Peyer's patch (tissue), 4 donors: ENCODE results near the gene CELF4. TPM values are rescaled to one million over a fixed set of nuclear protein-coding genes. Genes with fewer than 3 reads are reported as not detected.

Experiments
- DNase-seq, 3 donors: peaks; one replicate each; pipeline ENCODE4 v3.0.0-alpha.2; 2017 to 2019
- H3K27ac ChIP-seq, 4 donors: fragments of 200-600 bp; sonication (generic); one replicate each; pipeline ENCODE4 v1.5.1; 2016 to 2019
- H3K27me3 ChIP-seq, 2 donors: fragments of 200-600 bp; sonication (generic); one replicate each; pipeline ENCODE4 v1.5.1; 2019
- H3K36me3 ChIP-seq, 3 donors: fragments of 200-600 bp; sonication (generic); one replicate each; pipeline ENCODE4 v1.5.1; 2016 to 2019
- H3K4me1 ChIP-seq, 4 donors: fragments of 200-600 bp; sonication (generic); one replicate each; pipeline ENCODE4 v1.5.1; 2016 to 2019
- H3K4me3 ChIP-seq, 4 donors: fragments of 200-600 bp; sonication (generic); 1 replicate in 3 of 4; 2 replicates in 1 of 4; pipeline ENCODE4 v1.5.1; 2016 to 2019; ENCODE audit warnings: mild to moderate bottlenecking in 1 of 4
- H3K9me3 ChIP-seq, 4 donors: fragments of 200-600 bp; sonication (generic); one replicate each; pipeline ENCODE4 v1.5.1; 2016 to 2019; ENCODE audit warnings: mild to moderate bottlenecking in 1 of 4
- POLR2A ChIP-seq, 2 donors: fragments of 450-650 bp; IDR thresholded peaks; one replicate each; pipeline ENCODE4 v1.5.1; 2017; ENCODE audit warnings: antibody characterized with exemption in 2 of 2, mild to moderate bottlenecking in 2 of 2, moderate library complexity in 2 of 2
- total RNA-seq, 4 donors: library from RNA; depleted of rRNA; stranded (reverse); fragments of >200 nt; gene quantifications; one replicate each; pipeline ENCODE4 v1.1.0, GENCODE V29; 2016
- TF ChIP-seq, protein P1 (sequence below), 6 experiments: fragments of 450-650 bp in 4 of 6; fragments of 200-600 bp in 2 of 6; sonication (generic) in 1 of 6; IDR thresholded peaks; one replicate each; pipeline ENCODE4 v1.5.1; 2017 to 2019; ENCODE audit warnings: antibody characterized with exemption in 6 of 6, mild to moderate bottlenecking in 3 of 6, moderate library complexity in 1 of 6

The CELF4 gene
- total RNA-seq, 4 donors from 2014 or later: 0.35 to 4.8 TPM; not detected in 2

DNA sequence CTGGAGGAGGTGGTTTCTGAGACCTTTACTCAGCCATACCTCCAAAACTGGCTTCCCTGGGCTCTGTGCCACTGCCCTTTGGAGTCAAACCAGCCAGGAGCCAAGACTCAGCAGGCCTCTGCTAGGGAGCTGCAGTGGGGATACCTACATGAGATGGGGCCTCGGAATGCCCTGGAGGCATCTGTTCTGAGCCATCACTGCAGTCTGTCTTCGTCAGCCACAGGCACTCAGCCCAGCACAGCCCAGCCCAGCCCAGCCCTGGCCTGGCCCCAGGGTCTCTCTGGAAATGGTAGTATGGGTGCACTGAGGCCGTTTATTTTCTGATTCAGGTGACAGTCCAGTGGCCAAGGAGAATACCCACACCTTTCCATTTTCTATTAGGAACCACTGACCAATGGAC, 209.8 kb downstream of the CELF4 start:
- no peak for DNase-seq
- no peaks in the 10 kb centered on the region for H3K9me3 ChIP-seq
- no peaks in the 10 kb centered on the region for H3K4me1 ChIP-seq
- no peak for TF ChIP-seq POLR2A (IDR thresholded peaks at IDR 0.05)
- TF ChIP-seq, protein P1, sequence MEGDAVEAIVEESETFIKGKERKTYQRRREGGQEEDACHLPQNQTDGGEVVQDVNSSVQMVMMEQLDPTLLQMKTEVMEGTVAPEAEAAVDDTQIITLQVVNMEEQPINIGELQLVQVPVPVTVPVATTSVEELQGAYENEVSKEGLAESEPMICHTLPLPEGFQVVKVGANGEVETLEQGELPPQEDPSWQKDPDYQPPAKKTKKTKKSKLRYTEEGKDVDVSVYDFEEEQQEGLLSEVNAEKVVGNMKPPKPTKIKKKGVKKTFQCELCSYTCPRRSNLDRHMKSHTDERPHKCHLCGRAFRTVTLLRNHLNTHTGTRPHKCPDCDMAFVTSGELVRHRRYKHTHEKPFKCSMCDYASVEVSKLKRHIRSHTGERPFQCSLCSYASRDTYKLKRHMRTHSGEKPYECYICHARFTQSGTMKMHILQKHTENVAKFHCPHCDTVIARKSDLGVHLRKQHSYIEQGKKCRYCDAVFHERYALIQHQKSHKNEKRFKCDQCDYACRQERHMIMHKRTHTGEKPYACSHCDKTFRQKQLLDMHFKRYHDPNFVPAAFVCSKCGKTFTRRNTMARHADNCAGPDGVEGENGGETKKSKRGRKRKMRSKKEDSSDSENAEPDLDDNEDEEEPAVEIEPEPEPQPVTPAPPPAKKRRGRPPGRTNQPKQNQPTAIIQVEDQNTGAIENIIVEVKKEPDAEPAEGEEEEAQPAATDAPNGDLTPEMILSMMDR (IDR thresholded peaks at IDR 0.05): no peak
- H3K27ac ChIP-seq: no peak overlapping the region
- H3K4me3 ChIP-seq: no peak overlapping the region
- H3K27me3 ChIP-seq: no peaks in the 10 kb centered on the region
- H3K36me3 ChIP-seq: no peaks in the 10 kb centered on the region

DNA sequence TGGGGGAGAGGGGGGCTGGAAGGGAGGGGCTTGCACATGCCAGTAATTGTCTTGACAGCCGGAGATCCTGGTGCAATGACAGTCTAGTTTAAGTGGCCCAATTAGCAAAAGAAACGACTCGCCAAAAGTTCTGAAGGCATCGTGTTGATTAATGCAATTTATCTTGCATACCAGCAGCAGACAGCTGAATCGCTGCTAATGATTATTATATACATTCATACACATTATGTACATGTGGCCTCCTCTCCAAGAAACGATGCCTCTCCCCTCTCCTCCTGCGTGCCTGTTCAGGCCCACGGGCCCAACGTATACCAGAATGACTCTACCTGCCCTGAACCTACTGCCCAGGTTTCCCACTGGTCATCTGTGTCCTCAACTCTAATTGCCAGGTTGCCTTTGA, 214.5 kb downstream of the CELF4 start:
- Histone ChIP-seq H3K4me1 (no peaks in the 10 kb centered on the region), H3K9me3 (no peaks in the 10 kb centered on the region), H3K27ac (no peak overlapping the region), H3K36me3 (no peaks in the 10 kb centered on the region), H3K27me3 (no peaks in the 10 kb centered on the region), H3K4me3 (no peak overlapping the region)
- TF ChIP-seq POLR2A (IDR thresholded peaks at IDR 0.05): no peak
- TF ChIP-seq, protein P1 (IDR thresholded peaks at IDR 0.05): no peak
- DNase-seq: no peak

DNA sequence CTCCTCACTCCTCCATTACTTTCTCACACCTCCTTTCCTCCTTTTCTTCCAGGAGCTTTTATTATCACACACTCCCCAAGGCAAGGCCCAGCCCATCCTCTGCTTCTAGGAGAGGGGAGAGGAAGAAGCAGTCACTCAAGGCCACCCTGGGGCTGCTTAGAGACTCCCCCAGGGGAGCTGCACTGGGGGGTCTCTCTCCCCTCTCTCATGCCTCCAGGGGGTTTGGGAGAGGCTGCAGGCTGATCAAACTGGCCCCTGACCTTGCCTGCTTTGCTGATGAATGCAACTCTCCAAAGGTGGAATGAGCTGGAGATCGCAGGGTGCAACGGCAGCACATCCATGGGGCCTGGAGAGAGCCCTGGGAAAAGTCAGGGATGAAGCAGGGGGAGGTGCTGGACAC, 216.9 kb downstream of the CELF4 start:
- TF ChIP-seq POLR2A (IDR thresholded peaks at IDR 0.05): no peak
- TF ChIP-seq, protein P1 (IDR thresholded peaks at IDR 0.05): no peak
- Histone ChIP-seq H3K4me1 (no peaks in the 10 kb centered on the region), H3K36me3 (no peaks in the 10 kb centered on the region), H3K9me3 (no peaks in the 10 kb centered on the region), H3K27me3 (no peaks in the 10 kb centered on the region), H3K4me3 (no peak overlapping the region), H3K27ac (no peak overlapping the region)
- no peak for DNase-seq

DNA sequence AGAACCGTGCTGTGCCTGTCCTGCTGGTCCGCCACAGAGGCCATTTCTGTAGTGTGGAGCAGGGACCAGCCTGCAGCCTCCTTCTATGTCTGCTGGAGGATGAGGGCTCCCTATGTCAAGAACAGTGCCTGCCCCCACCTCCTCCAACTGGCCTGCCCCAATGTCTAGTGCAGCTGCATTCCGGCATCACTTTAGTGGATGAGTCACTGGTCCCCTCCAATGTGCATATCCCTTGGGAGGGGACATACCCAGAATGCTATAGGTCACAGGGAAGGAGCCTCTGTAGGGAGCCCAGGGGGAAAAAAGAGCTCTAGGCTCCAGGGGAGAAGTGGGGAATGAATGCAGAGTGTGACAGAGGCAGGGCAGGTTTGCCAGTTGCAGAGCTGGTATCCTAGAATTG, 219.6 kb downstream of the CELF4 start:
- no peak overlapping the region for H3K4me3 ChIP-seq
- H3K36me3 ChIP-seq: no peaks in the 10 kb centered on the region
- no peaks in the 10 kb centered on the region for H3K4me1 ChIP-seq
- H3K9me3 ChIP-seq: no peaks in the 10 kb centered on the region
- no peak for DNase-seq
- no peak overlapping the region for H3K27ac ChIP-seq
- no peaks in the 10 kb centered on the region for H3K27me3 ChIP-seq
- TF ChIP-seq POLR2A (IDR thresholded peaks at IDR 0.05): no peak
- TF ChIP-seq, protein P1 (IDR thresholded peaks at IDR 0.05): no peak

DNA sequence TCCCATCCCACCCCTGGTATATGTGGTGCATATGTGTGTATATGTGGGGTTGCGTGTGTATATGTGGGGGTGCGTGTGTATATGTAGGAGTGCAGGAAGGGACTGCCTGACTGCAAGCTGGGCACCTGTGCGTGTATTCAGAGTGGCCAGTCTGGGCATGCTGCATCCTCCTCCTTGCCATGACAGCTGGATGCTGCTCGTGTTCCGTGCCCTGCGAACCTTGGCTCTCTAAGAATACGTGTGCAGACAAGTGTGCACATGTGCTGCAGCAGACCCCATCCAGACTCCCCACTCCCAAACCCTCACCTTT, 222.1 kb downstream of the CELF4 start:
- no peak for TF ChIP-seq POLR2A (IDR thresholded peaks at IDR 0.05)
- TF ChIP-seq, protein P1 (IDR thresholded peaks at IDR 0.05): no peak
- no peaks in the 10 kb centered on the region for H3K27me3 ChIP-seq
- H3K36me3 ChIP-seq: no peaks in the 10 kb centered on the region
- DNase-seq: no peak
- no peaks in the 10 kb centered on the region for H3K4me1 ChIP-seq
- H3K4me3 ChIP-seq: no peak overlapping the region
- no peak overlapping the region for H3K27ac ChIP-seq
- H3K9me3 ChIP-seq: no peaks in the 10 kb centered on the region

DNA sequence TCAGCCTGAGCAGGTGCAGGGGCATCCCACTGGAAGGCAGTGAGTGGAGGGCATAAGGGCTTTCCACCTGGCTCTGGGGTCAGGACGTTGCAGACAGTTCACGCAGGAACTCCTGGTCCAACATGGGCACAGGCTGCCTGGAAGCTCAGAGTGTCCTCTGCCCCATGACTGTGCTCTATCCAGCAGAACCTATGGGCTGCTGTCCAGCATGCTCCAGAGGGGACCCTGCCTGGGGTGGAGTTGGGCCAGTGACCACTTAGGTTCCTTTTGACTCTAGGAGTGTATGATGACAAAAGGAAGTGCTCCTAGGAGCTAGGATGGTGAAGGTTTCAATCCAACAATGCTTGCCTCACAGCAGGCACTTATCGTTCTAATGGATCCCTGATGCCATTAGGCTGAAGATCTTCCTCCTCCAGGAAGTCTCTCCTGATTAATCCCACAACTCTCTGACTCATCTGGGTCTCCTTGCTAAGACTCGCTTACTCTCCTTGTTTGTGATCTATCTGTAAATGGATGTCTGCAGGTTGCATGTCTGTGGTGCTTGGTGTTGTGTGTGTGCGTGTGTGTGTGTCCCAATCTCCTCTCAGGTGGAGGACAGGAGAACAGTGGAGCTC, 224.0 kb downstream of the CELF4 start:
- no peak overlapping the region for H3K27ac ChIP-seq
- DNase-seq: no peak
- H3K36me3 ChIP-seq: no peaks in the 10 kb centered on the region
- no peaks in the 10 kb centered on the region for H3K9me3 ChIP-seq
- H3K4me3 ChIP-seq: no peak overlapping the region
- no peaks in the 10 kb centered on the region for H3K27me3 ChIP-seq
- TF ChIP-seq, protein P1 (IDR thresholded peaks at IDR 0.05): no peak
- no peak for TF ChIP-seq POLR2A (IDR thresholded peaks at IDR 0.05)
- H3K4me1 ChIP-seq: no peaks in the 10 kb centered on the region
